CD14-positive monocyte (primary cell): ENCODE data around the gene AFF2. TPM values are rescaled to one million over a fixed set of nuclear protein-coding genes. Genes with fewer than 3 reads are reported as not detected.

Experiments used
- DNase-seq, 3 donors: peaks; one replicate each; pipeline ENCODE4 v3.0.0-alpha.2; 2011 to 2022
- H2AFZ ChIP-seq: 2 replicates; pipeline ENCODE4 v1.6.0; 2012; ENCODE audit warnings: mild to moderate bottlenecking, low read depth, low read length, inconsistent platforms; ENCODE audit not compliant: insufficient read depth, poor library complexity, severe bottlenecking
- H3K27ac ChIP-seq, 2 donors: 1 replicate in 1 of 2; 2 replicates in 1 of 2; pipeline ENCODE4 v1.5.1; 2012 to 2013; ENCODE audit warnings: low read length in 2 of 2, control low read depth in 1 of 2, inconsistent platforms in 1 of 2, low read depth in 1 of 2, mild to moderate bottlenecking in 1 of 2
- H3K27me3 ChIP-seq, 2 donors: one replicate each; pipeline versions ENCODE4 v1.6.0 to v1.6.1; 2011 to 2013; ENCODE audit warnings: low read length in 2 of 2; ENCODE audit not compliant: control insufficient read depth in 2 of 2, insufficient read depth in 2 of 2
- H3K36me3 ChIP-seq, 2 donors: replicated peaks in 1 of 2; 1 replicate in 1 of 2; 2 replicates in 1 of 2; pipeline versions ENCODE4 v1.5.1 to v1.6.1; 2012 to 2013; ENCODE audit warnings: low read length in 2 of 2, control low read depth in 1 of 2, inconsistent platforms in 1 of 2, mild to moderate bottlenecking in 1 of 2; ENCODE audit not compliant: insufficient read depth in 2 of 2, control insufficient read depth in 1 of 2
- H3K4me1 ChIP-seq, 2 donors: 1 replicate in 1 of 2; 2 replicates in 1 of 2; pipeline versions ENCODE4 v1.5.1 to v1.6.1; 2012 to 2013; ENCODE audit warnings: low read length in 2 of 2, control low read depth in 1 of 2, inconsistent platforms in 1 of 2, mild to moderate bottlenecking in 1 of 2, moderate library complexity in 1 of 2; ENCODE audit not compliant: insufficient read depth in 2 of 2, control insufficient read depth in 1 of 2
- H3K4me2 ChIP-seq: replicated peaks from 2 replicates; pipeline ENCODE3; 2012; ENCODE audit warnings: low read length, moderate library complexity, mild to moderate bottlenecking; ENCODE audit not compliant: poor library complexity, severe bottlenecking; ENCODE audit errors: extremely low read depth
- H3K4me3 ChIP-seq, 3 experiments: fragments of 200-600 bp in 1 of 3; sonication (generic) in 1 of 3; replicated peaks in 1 of 3; 1 replicate in 2 of 3; 2 replicates in 1 of 3; pipeline ENCODE4 v1.5.1; 2011 to 2013; ENCODE audit warnings: low read length in 3 of 3, mild to moderate bottlenecking in 3 of 3, control low read depth in 2 of 3, low read depth in 2 of 3, inconsistent platforms in 1 of 3, moderate library complexity in 1 of 3
- H3K79me2 ChIP-seq: 2 replicates; pipeline ENCODE4 v1.6.0; 2012; ENCODE audit warnings: mild to moderate bottlenecking, control low read depth, inconsistent platforms, low read length, moderate library complexity; ENCODE audit not compliant: insufficient read depth
- H3K9ac ChIP-seq: 2 replicates; pipeline ENCODE4 v1.6.0; 2017; ENCODE audit warnings: low read length, mild to moderate bottlenecking; ENCODE audit not compliant: insufficient read depth, poor library complexity, severe bottlenecking
- H3K9me3 ChIP-seq, 2 donors: replicated peaks in 1 of 2; 1 replicate in 1 of 2; 2 replicates in 1 of 2; pipeline versions ENCODE4 v1.5.1 to v1.6.1; 2012 to 2013; ENCODE audit warnings: low read length in 2 of 2, control low read depth in 1 of 2; ENCODE audit not compliant: control insufficient read depth in 1 of 2, insufficient read depth in 1 of 2
- H4K20me1 ChIP-seq: 2 replicates; pipeline ENCODE4 v1.6.0; 2012; ENCODE audit warnings: mild to moderate bottlenecking, low read length, control low read depth, moderate library complexity; ENCODE audit not compliant: insufficient read depth
- H3K27ac Mint-ChIP-seq, 7 donors: one replicate each; pipeline ENCODE4 v1.8.0; 2020; ENCODE audit warnings: mild to moderate bottlenecking in 7 of 7, mixed read lengths in 7 of 7, moderate library complexity in 6 of 7, inconsistent platforms in 2 of 7
- H3K27me3 Mint-ChIP-seq, 3 donors: one replicate each; pipeline ENCODE4 v1.8.0; 2021 to 2022; ENCODE audit warnings: low read depth in 3 of 3, mild to moderate bottlenecking in 3 of 3, mixed read lengths in 3 of 3, moderate library complexity in 3 of 3, inconsistent platforms in 1 of 3
- H3K36me3 Mint-ChIP-seq, 2 donors: one replicate each; pipeline ENCODE4 v1.8.0; 2020; ENCODE audit warnings: mixed read lengths in 2 of 2, inconsistent platforms in 1 of 2, mild to moderate bottlenecking in 1 of 2
- H3K4me1 Mint-ChIP-seq: one replicate; pipeline ENCODE4 v1.8.0; 2020; ENCODE audit warnings: mild to moderate bottlenecking, mixed read lengths
- H3K4me3 Mint-ChIP-seq, 2 donors: one replicate each; pipeline ENCODE4 v1.8.0; 2020; ENCODE audit warnings: mild to moderate bottlenecking in 2 of 2, mixed read lengths in 2 of 2, moderate library complexity in 1 of 2
- H3K9me3 Mint-ChIP-seq, 7 donors: one replicate each; pipeline ENCODE4 v1.8.0; 2020 to 2022; ENCODE audit warnings: mixed read lengths in 7 of 7, mild to moderate bottlenecking in 6 of 7, moderate library complexity in 6 of 7, inconsistent platforms in 2 of 7
- WGBS: methylation state at CpG from one replicate; pipeline ENCODE4 v1.1.5; 2013; ENCODE audit warnings: missing lambda C conversion rate; ENCODE audit not compliant: insufficient coverage; 5-methylcytosine and 5-hydroxymethylcytosine counted together
- intact Hi-C, 2 donors: fragments of 100-400 bp; cut with micrococcal nuclease; formaldehyde crosslinking; loops; one replicate each; pipeline versions ENCODE4 v1.15.0 to v1.15.1; 2023
- polyA plus RNA-seq, 3 donors: library from polyadenylated mRNA; depleted of rRNA in 1 of 3; unstranded in 2 of 3; stranded (reverse) in 1 of 3; fragments of 300-500 nt in 2 of 3; fragments of >200 nt in 1 of 3; fragmentation: Illumina TruSeq in 2 of 3; gene quantifications; 1 replicate in 2 of 3; 2 replicates in 1 of 3; pipeline ENCODE4 v1.2.3, GENCODE V29; 2012 to 2021
- TF ChIP-seq, protein P1 (sequence below): fragments of 200-600 bp; IDR thresholded peaks from one replicate; pipeline ENCODE4 v1.8.0; 2022; ENCODE audit warnings: antibody characterized with exemption, mild to moderate bottlenecking

Gene AFF2
- polyA plus RNA-seq, 3 donors: 0.07 to 1.1 (median 0.70) TPM

GRCh38 chrX:149004936-149005335 lies 504.5 kb downstream of the AFF2 start:
- no peak overlapping the region for H3K4me3 ChIP-seq
- intact Hi-C loops: no loop called here
- H3K36me3 ChIP-seq: no peaks in the 10 kb centered on the region
- no peaks in the 10 kb centered on the region for H3K27me3 Mint-ChIP-seq
- H3K27ac Mint-ChIP-seq: peak overlapping the region in 1 of 7 donors; percentile 54
- H3K27ac ChIP-seq: no peak overlapping the region
- TF ChIP-seq, protein P1, sequence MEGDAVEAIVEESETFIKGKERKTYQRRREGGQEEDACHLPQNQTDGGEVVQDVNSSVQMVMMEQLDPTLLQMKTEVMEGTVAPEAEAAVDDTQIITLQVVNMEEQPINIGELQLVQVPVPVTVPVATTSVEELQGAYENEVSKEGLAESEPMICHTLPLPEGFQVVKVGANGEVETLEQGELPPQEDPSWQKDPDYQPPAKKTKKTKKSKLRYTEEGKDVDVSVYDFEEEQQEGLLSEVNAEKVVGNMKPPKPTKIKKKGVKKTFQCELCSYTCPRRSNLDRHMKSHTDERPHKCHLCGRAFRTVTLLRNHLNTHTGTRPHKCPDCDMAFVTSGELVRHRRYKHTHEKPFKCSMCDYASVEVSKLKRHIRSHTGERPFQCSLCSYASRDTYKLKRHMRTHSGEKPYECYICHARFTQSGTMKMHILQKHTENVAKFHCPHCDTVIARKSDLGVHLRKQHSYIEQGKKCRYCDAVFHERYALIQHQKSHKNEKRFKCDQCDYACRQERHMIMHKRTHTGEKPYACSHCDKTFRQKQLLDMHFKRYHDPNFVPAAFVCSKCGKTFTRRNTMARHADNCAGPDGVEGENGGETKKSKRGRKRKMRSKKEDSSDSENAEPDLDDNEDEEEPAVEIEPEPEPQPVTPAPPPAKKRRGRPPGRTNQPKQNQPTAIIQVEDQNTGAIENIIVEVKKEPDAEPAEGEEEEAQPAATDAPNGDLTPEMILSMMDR: no peak
- no peak overlapping the region for H3K4me3 Mint-ChIP-seq
- H3K9me3 Mint-ChIP-seq: no peaks in the 10 kb centered on the region
- H2AFZ ChIP-seq: no peak overlapping the region
- H3K9ac ChIP-seq: no peak overlapping the region
- H3K4me2 ChIP-seq: no peak overlapping the region
- WGBS: 40% methylated on average over 1 of the region's 2 CpGs
- no peaks in the 10 kb centered on the region for H3K4me1 ChIP-seq
- H3K9me3 ChIP-seq: no peaks in the 10 kb centered on the region
- no peaks in the 10 kb centered on the region for H4K20me1 ChIP-seq
- H3K4me1 Mint-ChIP-seq: no peaks in the 10 kb centered on the region
- DNase-seq: no peak
- H3K27me3 ChIP-seq: no peaks in the 10 kb centered on the region
- no peaks in the 10 kb centered on the region for H3K79me2 ChIP-seq
- no peaks in the 10 kb centered on the region for H3K36me3 Mint-ChIP-seq

GRCh38 chrX:149006235-149006634 lies 505.8 kb downstream of the AFF2 start:
- no peak overlapping the region for H3K9ac ChIP-seq
- no peaks in the 10 kb centered on the region for H3K27me3 ChIP-seq
- no peak overlapping the region for H3K27ac ChIP-seq
- Mint-ChIP-seq H3K4me1 (no peaks in the 10 kb centered on the region), H3K27ac (no peak overlapping the region), H3K9me3 (no peaks in the 10 kb centered on the region), H3K4me3 (no peak overlapping the region), H3K27me3 (no peaks in the 10 kb centered on the region), H3K36me3 (no peaks in the 10 kb centered on the region)
- H3K4me2 ChIP-seq: no peak overlapping the region
- intact Hi-C loops: no loop called here
- no peak overlapping the region for H2AFZ ChIP-seq
- DNase-seq: no peak
- no peaks in the 10 kb centered on the region for H3K36me3 ChIP-seq
- WGBS: no CpG with 5 or more reads among the region's 3 CpGs
- no peaks in the 10 kb centered on the region for H4K20me1 ChIP-seq
- H3K79me2 ChIP-seq: no peaks in the 10 kb centered on the region
- no peaks in the 10 kb centered on the region for H3K9me3 ChIP-seq
- TF ChIP-seq, protein P1: no peak
- H3K4me1 ChIP-seq: no peaks in the 10 kb centered on the region
- no peak overlapping the region for H3K4me3 ChIP-seq
